Measurements from ENCODE around the gene CA5A.

Gene CA5A

DNA sequence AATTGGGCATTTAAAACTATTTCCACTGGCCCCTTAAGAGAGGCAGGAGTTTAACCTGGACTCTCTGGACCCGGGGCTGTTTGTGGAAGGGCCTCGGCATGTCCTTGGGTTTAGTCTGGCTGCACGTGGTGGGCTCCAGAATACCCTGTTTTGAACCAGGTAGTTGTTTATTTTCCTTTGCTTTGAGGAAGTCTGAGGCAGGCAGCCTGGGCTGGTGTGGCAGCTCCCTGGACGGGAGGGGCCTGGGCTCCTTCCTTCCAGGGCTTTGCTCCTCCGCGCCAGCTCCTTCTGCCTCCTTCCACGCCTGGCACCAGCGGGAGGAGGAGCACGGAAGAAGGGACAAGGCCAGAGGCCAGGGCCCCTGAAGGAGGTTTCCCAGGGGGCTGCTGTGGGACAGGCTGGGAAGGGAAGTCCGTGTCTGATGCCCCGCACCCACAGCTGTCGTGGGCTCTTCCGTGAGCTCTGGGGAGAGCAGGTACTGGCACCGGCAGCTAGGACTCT is 30.4 kb upstream of the CA5A start:
- H3K27me3 ChIP-seq (ENCODE audit: insufficient read depth, low read length, poor library complexity) = no peaks in the 10 kb centered on the region
- H3K4me1 ChIP-seq (ENCODE audit: insufficient read depth, low read length) = no peaks in the 10 kb centered on the region
- peaks cover 42% of the 10 kb centered on the region for H4K20me1 ChIP-seq (ENCODE audit: insufficient read depth, low read length)
- DNase-seq = no peak
- no peak overlapping the region for H3K27ac ChIP-seq (ENCODE audit: low read length)
- H3K79me2 ChIP-seq (ENCODE audit: insufficient read depth, low read length) = peaks cover 98% of the 10 kb centered on the region
- no peak overlapping the region for H3K4me2 ChIP-seq (ENCODE audit: insufficient read depth, low read length)
- H3K9ac ChIP-seq (ENCODE audit: low read depth, low read length) = no peak overlapping the region
- no peak overlapping the region for H3K4me3 ChIP-seq (ENCODE audit: low read depth in 1 of 2, low read length in 2 of 2)
- peaks cover 8% of the 10 kb centered on the region for H3K9me3 ChIP-seq (ENCODE audit: insufficient read depth, low read length, severe bottlenecking)
- no peak overlapping the region for H2AFZ ChIP-seq (ENCODE audit: low read depth, low read length)
- peaks cover 7% of the 10 kb centered on the region for H3K36me3 ChIP-seq (ENCODE audit: insufficient read depth, low read length)
- no peak for ATAC-seq (ENCODE audit: insufficient read depth, low read depth)
- no peak for TF ChIP-seq EZH2 (IDR thresholded peaks at IDR 0.05; ENCODE audit: borderline replicate concordance, low read depth, low read length, severe bottlenecking)
- TF ChIP-seq, protein P1, sequence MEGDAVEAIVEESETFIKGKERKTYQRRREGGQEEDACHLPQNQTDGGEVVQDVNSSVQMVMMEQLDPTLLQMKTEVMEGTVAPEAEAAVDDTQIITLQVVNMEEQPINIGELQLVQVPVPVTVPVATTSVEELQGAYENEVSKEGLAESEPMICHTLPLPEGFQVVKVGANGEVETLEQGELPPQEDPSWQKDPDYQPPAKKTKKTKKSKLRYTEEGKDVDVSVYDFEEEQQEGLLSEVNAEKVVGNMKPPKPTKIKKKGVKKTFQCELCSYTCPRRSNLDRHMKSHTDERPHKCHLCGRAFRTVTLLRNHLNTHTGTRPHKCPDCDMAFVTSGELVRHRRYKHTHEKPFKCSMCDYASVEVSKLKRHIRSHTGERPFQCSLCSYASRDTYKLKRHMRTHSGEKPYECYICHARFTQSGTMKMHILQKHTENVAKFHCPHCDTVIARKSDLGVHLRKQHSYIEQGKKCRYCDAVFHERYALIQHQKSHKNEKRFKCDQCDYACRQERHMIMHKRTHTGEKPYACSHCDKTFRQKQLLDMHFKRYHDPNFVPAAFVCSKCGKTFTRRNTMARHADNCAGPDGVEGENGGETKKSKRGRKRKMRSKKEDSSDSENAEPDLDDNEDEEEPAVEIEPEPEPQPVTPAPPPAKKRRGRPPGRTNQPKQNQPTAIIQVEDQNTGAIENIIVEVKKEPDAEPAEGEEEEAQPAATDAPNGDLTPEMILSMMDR (IDR thresholded peaks at IDR 0.05; ENCODE audit: borderline replicate concordance, extremely low read depth, low read length, poor library complexity, severe bottlenecking) = no peak

DNA sequence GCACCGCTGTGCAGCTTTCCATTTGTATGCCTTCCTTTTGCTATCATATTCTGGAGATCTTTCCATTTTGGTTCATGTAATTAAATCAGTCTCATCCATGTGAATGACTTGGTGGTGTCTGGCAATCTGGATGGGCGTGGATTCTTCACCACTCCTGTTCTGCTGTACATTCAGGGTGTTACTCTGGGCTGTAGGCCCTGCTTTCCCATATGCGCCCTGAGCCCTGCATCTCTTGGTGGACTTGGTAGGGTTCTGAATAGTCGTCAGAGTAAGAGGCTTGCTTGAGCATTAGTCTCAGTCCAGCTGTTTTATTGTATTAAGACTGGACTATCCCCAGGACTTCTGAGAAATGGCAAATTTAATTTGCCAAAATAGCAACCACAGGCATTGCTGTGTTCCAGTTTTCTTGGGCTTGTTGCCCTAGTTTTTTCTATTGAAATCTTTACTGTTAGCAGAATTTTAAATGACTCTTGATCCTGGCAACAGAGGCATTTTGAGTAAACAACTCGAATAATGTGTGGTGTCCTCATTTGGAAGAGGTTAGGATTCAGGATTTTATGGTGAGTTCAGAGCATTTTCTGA is 29.8 kb upstream of the CA5A start:
- no peak overlapping the region for H3K27ac ChIP-seq (ENCODE audit: low read length)
- peaks cover 6% of the 10 kb centered on the region for H3K36me3 ChIP-seq (ENCODE audit: insufficient read depth, low read length)
- H3K27me3 ChIP-seq (ENCODE audit: insufficient read depth, low read length, poor library complexity) = no peaks in the 10 kb centered on the region
- no peak overlapping the region for H2AFZ ChIP-seq (ENCODE audit: low read depth, low read length)
- no peak for TF ChIP-seq EZH2 (IDR thresholded peaks at IDR 0.05; ENCODE audit: borderline replicate concordance, low read depth, low read length, severe bottlenecking)
- TF ChIP-seq, protein P1 (IDR thresholded peaks at IDR 0.05; ENCODE audit: borderline replicate concordance, extremely low read depth, low read length, poor library complexity, severe bottlenecking) = no peak
- ATAC-seq (ENCODE audit: insufficient read depth, low read depth) (no peak), DNase-seq (no peak)
- H3K79me2 ChIP-seq (ENCODE audit: insufficient read depth, low read length) = peaks cover 98% of the 10 kb centered on the region
- no peak overlapping the region for H3K4me2 ChIP-seq (ENCODE audit: insufficient read depth, low read length)
- H3K9me3 ChIP-seq (ENCODE audit: insufficient read depth, low read length, severe bottlenecking) = peaks cover 2% of the 10 kb centered on the region
- H3K9ac ChIP-seq (ENCODE audit: low read depth, low read length) = no peak overlapping the region
- peaks cover 42% of the 10 kb centered on the region for H4K20me1 ChIP-seq (ENCODE audit: insufficient read depth, low read length)
- H3K4me1 ChIP-seq (ENCODE audit: insufficient read depth, low read length) = no peaks in the 10 kb centered on the region
- no peak overlapping the region for H3K4me3 ChIP-seq (ENCODE audit: low read depth in 1 of 2, low read length in 2 of 2)

DNA sequence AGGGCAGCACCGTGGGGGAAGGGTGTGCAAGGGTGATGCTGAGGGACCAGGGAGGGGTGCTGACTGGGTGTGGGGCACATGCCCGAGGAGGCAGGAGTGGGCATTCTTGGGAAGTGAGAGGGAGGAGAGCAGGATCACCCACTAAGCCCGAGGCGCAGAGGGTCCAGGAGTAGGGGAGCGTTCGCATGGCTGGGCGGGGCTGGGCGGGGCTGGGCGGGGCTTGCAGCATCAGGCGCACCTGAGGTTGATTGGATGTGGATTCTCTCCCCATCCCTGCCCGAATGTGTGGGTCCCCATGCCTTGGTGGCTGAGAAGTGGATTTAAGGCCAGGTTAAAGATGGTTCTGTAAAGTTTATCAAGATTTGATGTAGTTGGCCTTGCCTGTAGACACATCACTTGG is 29.1 kb upstream of the CA5A start:
- Histone ChIP-seq H4K20me1 (ENCODE audit: insufficient read depth, low read length) (peaks cover 42% of the 10 kb centered on the region), H3K36me3 (ENCODE audit: insufficient read depth, low read length) (peaks cover 4% of the 10 kb centered on the region; the same call in 1 of the 2 replicates), H3K79me2 (ENCODE audit: insufficient read depth, low read length) (peaks cover 98% of the 10 kb centered on the region), H3K4me2 (ENCODE audit: insufficient read depth, low read length) (no peak overlapping the region), H2AFZ (ENCODE audit: low read depth, low read length) (no peak overlapping the region), H3K4me3 (ENCODE audit: low read depth in 1 of 2, low read length in 2 of 2) (no peak overlapping the region), H3K9me3 (ENCODE audit: insufficient read depth, low read length, severe bottlenecking) (no peaks in the 10 kb centered on the region), H3K27ac (ENCODE audit: low read length) (no peak overlapping the region), H3K27me3 (ENCODE audit: insufficient read depth, low read length, poor library complexity) (no peaks in the 10 kb centered on the region), H3K9ac (ENCODE audit: low read depth, low read length) (no peak overlapping the region), H3K4me1 (ENCODE audit: insufficient read depth, low read length) (no peaks in the 10 kb centered on the region)
- no peak for ATAC-seq (ENCODE audit: insufficient read depth, low read depth)
- DNase-seq = no peak
- no peak for TF ChIP-seq EZH2 (IDR thresholded peaks at IDR 0.05; ENCODE audit: borderline replicate concordance, low read depth, low read length, severe bottlenecking)
- TF ChIP-seq, protein P1 (IDR thresholded peaks at IDR 0.05; ENCODE audit: borderline replicate concordance, extremely low read depth, low read length, poor library complexity, severe bottlenecking) = no peak

Measured in DND-41 (cell line).